K562 (cell line): ENCODE data around the gene NR1I3. TPM values are rescaled to one million over a fixed set of nuclear protein-coding genes. Genes with fewer than 3 reads are reported as not detected.

Source experiments
- ATAC-seq: fragments of 200-7000 bp; cut with Tn5 transposase; 3 replicates; pipeline ENCODE4 v1.9.1; 2020; ENCODE audit warnings: moderate library complexity
- Bru-seq: library from RNA; stranded (reverse); fragments of 400-500 nt; gene quantifications from one replicate; lab custom pipeline; 2021; lab: Mats Ljungman, UMichigan
- BruChase-seq, 2 experiments: library from RNA; stranded (reverse); fragments of 400-500 nt; gene quantifications; one replicate each; lab custom pipeline; 2021; lab: Mats Ljungman, UMichigan
- BruUV-seq: library from RNA; stranded (reverse); fragments of 400-500 nt; replicated peaks from 2 replicates; lab custom pipeline; 2021; lab: Mats Ljungman, UMichigan
- CTCF ChIA-PET: fragments of 300-600 bp; formaldehyde crosslinking; extraction: SDS; loops from one replicate; lab custom pipeline; 2021; ENCODE audit warnings: low intra/inter-chr PET ratio; lab: Yijun Ruan, JAX
- POLR2A ChIA-PET: fragments of 300-600, 350-650 bp; sonication (Branson Sonifier 250); formaldehyde crosslinking; extraction: SDS; loops from one replicate; lab custom pipeline; 2021; ENCODE audit warnings: antibody characterized with exemption, inconsistent platforms; lab: Yijun Ruan, JAX
- DNase-seq, 4 experiments: peaks; one replicate each; pipeline versions ENCODE4 v3.0.0 to v3.0.0-alpha.2; 2011 to 2018; ENCODE audit warnings: low spot score in 3 of 4, mixed read lengths in 3 of 4; ENCODE audit errors: extremely low read depth in 1 of 4
- FAIRE-seq: peaks from 2 replicates; lab custom pipeline; 2011; peaks lifted over from hg19 to GRCh38; lab: Jason Lieb, UNC
- H2AFZ ChIP-seq: 2 replicates; pipeline ENCODE4 v1.6.0; 2011; ENCODE audit warnings: low read depth, low read length, control low read depth, inconsistent platforms
- H3K27ac ChIP-seq: fragments of 200-600 bp; 3 replicates; pipeline ENCODE4 v1.8.0; 2011; ENCODE audit warnings: low read depth, mild to moderate bottlenecking, control low read depth, inconsistent platforms, low read length, moderate library complexity, mixed read lengths; ENCODE audit errors: extremely low read depth
- H3K27me3 ChIP-seq, 2 experiments: fragments of 300-600 bp in 1 of 2; 2 replicates in 1 of 2; 3 replicates in 1 of 2; pipeline versions ENCODE4 v1.6.0 to v1.8.0; 2011; ENCODE audit warnings: inconsistent platforms in 2 of 2, low read length in 2 of 2, mild to moderate bottlenecking in 1 of 2, mixed read lengths in 1 of 2, moderate library complexity in 1 of 2; ENCODE audit not compliant: control insufficient read depth in 2 of 2, insufficient read depth in 2 of 2
- H3K36me3 ChIP-seq: fragments of 300-600 bp; 3 replicates; pipeline ENCODE4 v1.8.0; 2011; ENCODE audit warnings: mild to moderate bottlenecking, low read length, inconsistent platforms; ENCODE audit not compliant: control insufficient read depth, insufficient read depth
- H3K4me1 ChIP-seq, 2 experiments: fragments of 200-600 bp in 1 of 2; replicated peaks in 1 of 2; 2 replicates in 1 of 2; 3 replicates in 1 of 2; pipeline versions ENCODE4 v1.5.1 to v1.8.0; 2011; ENCODE audit warnings: inconsistent platforms in 2 of 2, low read length in 2 of 2, mild to moderate bottlenecking in 1 of 2, mixed read lengths in 1 of 2, moderate library complexity in 1 of 2; ENCODE audit not compliant: control insufficient read depth in 2 of 2, insufficient read depth in 2 of 2
- H3K4me2 ChIP-seq: 2 replicates; pipeline ENCODE4 v1.6.1; 2011; ENCODE audit warnings: low read length, control low read depth, inconsistent platforms, mixed read lengths; ENCODE audit not compliant: insufficient read depth
- H3K4me3 ChIP-seq: fragments of 200-600 bp; sonication (generic), shearing (Covaris generic); 2 replicates; pipeline ENCODE4 v1.5.1; 2016; ENCODE audit warnings: control low read depth, inconsistent platforms
- H3K79me2 ChIP-seq: fragments of 200-600 bp; 3 replicates; pipeline ENCODE4 v1.8.0; 2011; ENCODE audit warnings: low read length, inconsistent platforms; ENCODE audit not compliant: control insufficient read depth, insufficient read depth
- H3K9ac ChIP-seq, 2 experiments: 2 replicates each; pipeline versions ENCODE4 v1.6.0 to v1.6.1; 2011; ENCODE audit warnings: low read depth in 2 of 2, low read length in 2 of 2, control low read depth in 1 of 2, inconsistent platforms in 1 of 2, mild to moderate bottlenecking in 1 of 2, mixed read lengths in 1 of 2; ENCODE audit not compliant: insufficient read depth in 1 of 2
- H3K9me1 ChIP-seq: one replicate; pipeline ENCODE4 v1.6.0; 2011; ENCODE audit warnings: inconsistent platforms, mild to moderate bottlenecking, low read length, moderate library complexity; ENCODE audit not compliant: control insufficient read depth, insufficient read depth
- H3K9me3 ChIP-seq: replicated peaks from 2 replicates; pipeline ENCODE4 v1.5.1; 2011; ENCODE audit warnings: low read depth, low read length, inconsistent platforms; ENCODE audit not compliant: control insufficient read depth, insufficient read depth
- H4K20me1 ChIP-seq: replicated peaks from 2 replicates; pipeline ENCODE4 v1.6.1; 2011; ENCODE audit warnings: low read length, inconsistent platforms, mixed read lengths; ENCODE audit not compliant: control insufficient read depth, insufficient read depth
- CBX1 ChIP-seq: sonication (generic); IDR thresholded peaks from 2 replicates; pipeline ENCODE4 v1.6.1; 2016; ENCODE audit warnings: antibody characterized with exemption, low read depth, mild to moderate bottlenecking
- SAFB ChIP-seq: fragments of 200-400 bp; formaldehyde crosslinking; IDR thresholded peaks from 2 replicates; pipeline ENCODE4 v1.6.1; 2017; ENCODE audit warnings: low read depth, low read length, borderline replicate concordance
- ZBTB7A ChIP-seq: IDR thresholded peaks from 2 replicates; pipeline ENCODE4 v1.6.1; 2011; ENCODE audit warnings: low read depth, mild to moderate bottlenecking, low read length, moderate library complexity, borderline replicate concordance; ENCODE audit not compliant: control insufficient read depth
- WGBS: fragments of 100-300 bp; shearing (Covaris generic); methylation state at CpG from one replicate; pipeline ENCODE4 v1.1.6; 2016; ENCODE audit warnings: low coverage, mixed read lengths; ENCODE audit not compliant: insufficient coverage; ENCODE audit errors: missing lambda C conversion rate; 5-methylcytosine and 5-hydroxymethylcytosine counted together
- in situ Hi-C: fragments of 300-500 bp; cut with MboI; formaldehyde crosslinking; loops from 4 replicates; pipeline ENCODE4 v1.15.0; 2018; ENCODE audit warnings: inconsistent platforms, mixed read lengths
- intact Hi-C: fragments of 100-400 bp; cut with micrococcal nuclease; formaldehyde crosslinking; loops from 2 replicates; pipeline ENCODE4 v1.14.2; 2022
- long read RNA-seq, 3 experiments: library from polyadenylated mRNA in 2 of 3; library from RNA in 1 of 3; unstranded in 2 of 3; stranded (forward) in 1 of 3; transcript quantifications; one replicate each; pipeline ENCODE4 v2.0.0, GENCODE V29; 2019 to 2022
- polyA minus RNA-seq, 3 experiments: library from RNA; depleted of rRNA, polyadenylated mRNA; stranded (reverse); fragments of >200 nt; gene quantifications; 2 replicates each; pipeline ENCODE4 v1.2.3, GENCODE V29; 2011
- polyA plus RNA-seq, 8 experiments: library from polyadenylated mRNA; depleted of rRNA in 4 of 8; stranded (reverse) in 5 of 8; unstranded in 3 of 8; fragments of >200 nt; fragmentation: Nextera tagmentation in 2 of 8; fragmentation: Illumina TruSeq in 1 of 8; extraction: Ambion mirVana in 2 of 8; extraction: Trizol in 1 of 8; gene quantifications; 2 replicates each; pipeline versions ENCODE4 v1.2.1 to v1.2.3, GENCODE V29; 2011 to 2014; ENCODE audit warnings: inconsistent platforms in 1 of 8, missing spikeins in 1 of 8
- total RNA-seq, 7 experiments: library from RNA; depleted of rRNA in 6 of 7; stranded (reverse); fragments of >200 nt in 6 of 7; fragmentation: Illumina TruSeq in 2 of 7; extraction: Trizol in 2 of 7; gene quantifications; 2 replicates each; pipeline versions ENCODE4 v1.2.1 to v1.2.3, GENCODE V29; 2011 to 2021; ENCODE audit warnings: low replicate concordance in 1 of 7

The NR1I3 gene, protein sequence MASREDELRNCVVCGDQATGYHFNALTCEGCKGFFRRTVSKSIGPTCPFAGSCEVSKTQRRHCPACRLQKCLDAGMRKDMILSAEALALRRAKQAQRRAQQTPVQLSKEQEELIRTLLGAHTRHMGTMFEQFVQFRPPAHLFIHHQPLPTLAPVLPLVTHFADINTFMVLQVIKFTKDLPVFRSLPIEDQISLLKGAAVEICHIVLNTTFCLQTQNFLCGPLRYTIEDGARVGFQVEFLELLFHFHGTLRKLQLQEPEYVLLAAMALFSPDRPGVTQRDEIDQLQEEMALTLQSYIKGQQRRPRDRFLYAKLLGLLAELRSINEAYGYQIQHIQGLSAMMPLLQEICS
- total RNA-seq (2011; cell fraction: chromatin; rRNA removed; ENCODE audit: low replicate concordance), result not detected in 2 replicates
- total RNA-seq (2011; cell fraction: nucleolus; rRNA removed), result not detected in 2 replicates
- not detected in 2 replicates for total RNA-seq (2011; cell fraction: nucleoplasm; rRNA removed)
- total RNA-seq (2014; rRNA removed) (not detected in 2 replicates), total RNA-seq (2014; rRNA removed; fragmentation: Illumina TruSeq; extraction: Trizol) (not detected in 2 replicates), total RNA-seq (2015; rRNA removed; fragmentation: Illumina TruSeq; extraction: Trizol) (not detected in 2 replicates), total RNA-seq (2021) (not detected in 2 replicates), polyA plus RNA-seq (2011; rRNA removed) (not detected in 2 replicates), polyA plus RNA-seq (2014; fragmentation: Illumina TruSeq; extraction: Trizol) (not detected in 2 replicates), polyA plus RNA-seq (2014; fragmentation: Nextera tagmentation; extraction: Ambion mirVana) (under 1 TPM in 1 of 2 experiments, not detected in 1; 0.11 TPM), polyA plus RNA-seq (2014; rRNA removed) (not detected in 2 replicates), polyA minus RNA-seq (2011; rRNA and poly(A)+ RNA removed) (not detected in 2 replicates), Bru-seq, nascent RNA (not detected), BruChase-seq, experiment 1, labeled RNA remaining after a 2-hour chase (percentile 9 among the genes with signal in this experiment), BruChase-seq, experiment 2, labeled RNA remaining after a 6-hour chase (not detected)
- not detected in 2 replicates for polyA plus RNA-seq (2011; cell fraction: cytosol; rRNA removed)
- not detected in 2 replicates for polyA plus RNA-seq (2011; cell fraction: nucleus; rRNA removed)
- 0.52 and 0.61 TPM in 2 replicates for polyA plus RNA-seq (2012)
- polyA minus RNA-seq (2011; cell fraction: cytosol; rRNA and poly(A)+ RNA removed), result not detected in 2 replicates
- polyA minus RNA-seq (2011; cell fraction: nucleus; rRNA and poly(A)+ RNA removed), result not detected in 2 replicates
- long read RNA-seq, experiment 1, result 0 reads
- long read RNA-seq, experiment 2, result 0 reads
- long read RNA-seq, experiment 3, result 0 reads

DNA sequence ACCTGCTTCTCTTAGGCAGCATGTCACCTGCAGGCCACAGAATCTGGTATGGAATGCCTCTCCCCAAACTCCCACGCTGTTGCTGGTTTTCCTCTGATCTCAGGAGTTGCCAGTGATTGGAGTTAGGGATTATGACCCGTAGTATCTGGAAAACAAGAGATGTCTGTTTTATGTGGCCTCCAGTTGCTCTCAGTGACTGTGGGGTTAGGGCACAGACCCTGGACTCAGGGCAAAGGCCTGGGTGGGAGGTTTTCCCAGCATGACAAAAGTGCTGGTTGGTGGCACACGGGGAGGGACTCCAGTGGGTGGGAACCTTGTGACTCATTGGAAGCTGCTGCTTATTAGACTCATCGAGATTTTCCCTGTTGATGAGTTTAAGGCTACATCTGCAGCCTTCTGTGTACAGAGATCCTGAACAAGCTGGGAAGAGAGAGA, at the start of gene NR1I3:
Gene NR1I3, minus strand, starts transcription at position 165 of the 435 bp plus-strand sequence. CDS start 1,638 bp downstream, outside the sequence.
- BruUV-seq, result no TSS peak
- in situ Hi-C loops (no loop called here), intact Hi-C loops (no loop called here)
- H4K20me1 ChIP-seq, result no peaks in the 10 kb centered on the region
- TF ChIP-seq CBX1 (no peak), SAFB (no peak), ZBTB7A (no peak)
- DNase-seq (no peak), FAIRE-seq (peak; percentile 93), ATAC-seq (no peak)
- H3K9me3 ChIP-seq, result no peaks in the 10 kb centered on the region
- peak within 1 kb of the TSS in 1 of 2 experiments; percentile 50; a peak in 1 of 4 replicates for H3K9ac ChIP-seq
- POLR2A ChIA-PET, result interaction anchor here (0.6 to 0.8 kb wide), 2 partner anchors 11 to 53 kb away, joined by 3 read pairs; no protein-coding TSS in a partner anchor
- CTCF ChIA-PET, result no interaction called here
- H2AFZ ChIP-seq, result no peak within 1 kb of the TSS
- H3K4me2 ChIP-seq, result no peak within 1 kb of the TSS
- WGBS, result 9% methylated on average over 4 of the region's 4 CpGs
- no peaks in the 10 kb centered on the region for H3K27me3 ChIP-seq
- H3K4me3 ChIP-seq, result no peak within 1 kb of the TSS
- no peaks in the 10 kb centered on the region for H3K79me2 ChIP-seq
- H3K9me1 ChIP-seq, result no peaks in the 10 kb centered on the region
- no peak within 1 kb of the TSS for H3K27ac ChIP-seq
- H3K36me3 ChIP-seq, result no peaks in the 10 kb centered on the region
- H3K4me1 ChIP-seq, result peaks cover 14 to 15% of the 10 kb centered on the region in 2 experiments; a peak in 4 of 5 replicates
